HepG2 (cell line): ENCODE measurements around the gene NFATC3. TPM values are rescaled to one million over a fixed set of nuclear protein-coding genes. Genes with fewer than 3 reads are reported as not detected.

Experiments used
- ZBTB40 ChIP-seq, 2 experiments: fragments of 450-650 bp in 1 of 2; sonication (generic) in 1 of 2; formaldehyde crosslinking in 1 of 2; IDR thresholded peaks; 2 replicates each; pipeline versions ENCODE4 v1.6.1 to v1.8.0; 2016 to 2022; ENCODE audit warnings: antibody characterized with exemption in 1 of 2, mild to moderate bottlenecking in 1 of 2, missing genetic modification reagents in 1 of 2
- polyA plus RNA-seq, 8 experiments: library from polyadenylated mRNA; depleted of rRNA in 3 of 8; stranded (reverse) in 7 of 8; unstranded in 1 of 8; fragments of >200 nt; fragmentation: Illumina TruSeq in 4 of 8; extraction: Trizol in 4 of 8; gene quantifications; 2 replicates each; pipeline versions ENCODE4 v1.2.1 to v1.2.3, GENCODE V29; 2011 to 2016; ENCODE audit warnings: low read depth in 4 of 8, missing spikeins in 1 of 8, mixed read lengths in 1 of 8; ENCODE audit not compliant: insufficient read depth in 1 of 8
- total RNA-seq, 5 experiments: library from RNA; depleted of rRNA; stranded (reverse); fragments of >200 nt; fragmentation: Illumina TruSeq; extraction: Trizol; gene quantifications; 2 replicates each; pipeline ENCODE4 v1.2.3, GENCODE V29; 2016; ENCODE audit warnings: low read depth in 1 of 5

NFATC3 gene
- total and polyA plus RNA-seq, 2 of the 13 experiments (the other 11 are each of a cell fraction or from before 2014, with no cell fraction given): 52.6 to 62.7 TPM

GRCh38 chr16:68073902-68074760, 11.0 kb upstream of the NFATC3 start (continued):
- TF ChIP-seq ZBTB40 (IDR thresholded peaks at IDR 0.05): no peak
- no peak for TF ChIP-seq ZBTB40 (CRISPR knock-in tag; IDR thresholded peaks at IDR 0.05)
